KMS-11 (cell line): ENCODE measurements around the gene MYDGF.

Experiments used
- H2AFZ ChIP-seq: fragments of 200-600 bp; sonication (generic); 2 replicates; pipeline ENCODE4 v1.6.1; 2016; ENCODE audit warnings: antibody characterized with exemption, mixed run types, low read depth
- H3K27ac ChIP-seq: fragments of 200-600 bp; sonication (generic); 2 replicates; pipeline ENCODE4 v1.6.1; 2016; ENCODE audit warnings: mild to moderate bottlenecking, mixed run types
- H3K27me3 ChIP-seq: fragments of 200-600 bp; sonication (generic); 2 replicates; pipeline ENCODE4 v1.6.1; 2017; ENCODE audit warnings: mild to moderate bottlenecking, low read depth, mixed run types, moderate library complexity; ENCODE audit not compliant: insufficient read depth
- H3K36me3 ChIP-seq: fragments of 200-600 bp; sonication (generic); 2 replicates; pipeline ENCODE4 v1.6.1; 2017; ENCODE audit warnings: mild to moderate bottlenecking, mixed run types; ENCODE audit not compliant: insufficient read depth
- H3K4me1 ChIP-seq: fragments of 200-600 bp; sonication (generic); 2 replicates; pipeline ENCODE4 v1.6.1; 2016; ENCODE audit warnings: mild to moderate bottlenecking, low read depth, mixed run types; ENCODE audit not compliant: poor library complexity, severe bottlenecking
- H3K4me2 ChIP-seq: fragments of 200-600 bp; sonication (generic); 2 replicates; pipeline ENCODE4 v1.7.0; 2016; ENCODE audit warnings: mild to moderate bottlenecking, mixed run types
- H3K4me3 ChIP-seq: fragments of 200-600 bp; sonication (generic); IDR thresholded peaks from 2 replicates; pipeline ENCODE4 v1.6.1; 2017; ENCODE audit warnings: low read depth, low read length, mixed read lengths; ENCODE audit not compliant: insufficient read depth
- H3K79me2 ChIP-seq: fragments of 200-600 bp; sonication (generic); 2 replicates; pipeline ENCODE4 v1.6.1; 2016; ENCODE audit warnings: low read depth, mixed run types; ENCODE audit not compliant: insufficient read depth
- H3K9ac ChIP-seq: fragments of 200-600 bp; sonication (generic); 2 replicates; pipeline ENCODE4 v1.6.1; 2016; ENCODE audit warnings: mild to moderate bottlenecking, mixed run types
- H4K20me1 ChIP-seq: fragments of 200-600 bp; sonication (generic); 2 replicates; pipeline ENCODE4 v1.6.1; 2016; ENCODE audit warnings: mild to moderate bottlenecking, mixed run types; ENCODE audit not compliant: insufficient read depth
- CTCF ChIP-seq: fragments of 200-600 bp; sonication (generic); conservative IDR thresholded peaks from 2 replicates; pipeline ENCODE4 v1.6.1; 2017; ENCODE audit warnings: low read depth, mild to moderate bottlenecking, antibody characterized with exemption, low read length, moderate library complexity, mixed read lengths

MYDGF gene

DNA sequence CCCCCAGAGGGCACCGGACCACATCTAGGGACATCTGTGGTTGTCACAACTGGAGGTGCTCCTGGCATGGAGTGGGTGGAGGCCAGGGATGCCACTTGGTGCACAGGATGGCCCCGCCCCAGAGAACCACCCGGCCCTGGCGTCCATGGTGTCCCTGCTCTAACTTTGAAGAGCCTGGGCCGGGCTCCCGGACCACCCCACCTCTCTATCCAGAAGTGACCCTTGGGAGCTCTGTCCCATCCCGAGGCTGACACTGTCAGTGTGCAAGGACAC, 22.9 kb upstream of the MYDGF start:
- Histone ChIP-seq H3K79me2 (no peaks in the 10 kb centered on the region), H3K9ac (peak overlapping the region; percentile 62; the same call in 1 of the 2 replicates), H2AFZ (peak overlapping the region; percentile 32), H4K20me1 (no peaks in the 10 kb centered on the region), H3K36me3 (no peaks in the 10 kb centered on the region), H3K27ac (peak overlapping the region; percentile 96), H3K4me3 (no peak overlapping the region), H3K4me2 (peak overlapping the region; percentile 100), H3K4me1 (peaks cover 57% of the 10 kb centered on the region), H3K27me3 (no peaks in the 10 kb centered on the region)
- no peak for TF ChIP-seq CTCF

- H3K27ac ChIP-seq: peak overlapping the region; percentile 96
- H3K79me2 ChIP-seq: no peaks in the 10 kb centered on the region
- H3K9ac ChIP-seq: peak overlapping the region; percentile 62; the same call in 1 of the 2 replicates
- peaks cover 57% of the 10 kb centered on the region for H3K4me1 ChIP-seq
- no peak overlapping the region for H3K4me3 ChIP-seq
- H3K4me2 ChIP-seq: peak overlapping the region; percentile 100
- H2AFZ ChIP-seq: peak overlapping the region; percentile 41; the same call in 1 of the 2 replicates
- no peak for TF ChIP-seq CTCF
- no peaks in the 10 kb centered on the region for H3K36me3 ChIP-seq
- no peaks in the 10 kb centered on the region for H4K20me1 ChIP-seq
- no peaks in the 10 kb centered on the region for H3K27me3 ChIP-seq
Measured at GRCh38 chr19:4692251-4693077, 22.3 kb upstream of the MYDGF start.

DNA sequence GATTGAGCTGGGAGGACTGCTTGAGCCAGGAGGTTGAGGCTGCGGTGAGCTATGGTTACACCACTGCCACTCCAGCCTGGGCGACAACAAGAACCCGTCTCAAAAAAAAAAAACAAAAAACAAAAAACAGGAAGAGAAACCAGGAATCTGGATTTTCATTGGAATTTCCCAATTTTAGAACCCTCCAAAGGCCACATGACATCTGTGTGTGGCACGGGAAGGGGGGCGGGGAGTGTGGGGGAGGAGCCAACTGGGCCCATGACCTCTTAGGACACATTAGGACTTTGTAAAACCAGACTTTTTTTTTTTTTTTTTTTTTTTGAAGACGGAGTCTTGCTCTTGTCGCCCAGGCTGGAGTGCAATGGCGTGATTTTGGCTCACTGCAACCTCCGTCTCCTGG, 21.2 kb upstream of the MYDGF start:
- Histone ChIP-seq H3K27ac (peak overlapping the region; percentile 96; the same call in 1 of the 2 replicates), H3K4me1 (peaks cover 57% of the 10 kb centered on the region), H3K79me2 (no peaks in the 10 kb centered on the region), H3K4me2 (peak overlapping the region; percentile 100), H3K9ac (no peak overlapping the region), H3K4me3 (no peak overlapping the region), H4K20me1 (no peaks in the 10 kb centered on the region), H3K27me3 (no peaks in the 10 kb centered on the region), H3K36me3 (no peaks in the 10 kb centered on the region), H2AFZ (no peak overlapping the region)
- TF ChIP-seq CTCF: no peak

GRCh38 chr19:4690361-4690760, 20.2 kb upstream of the MYDGF start:
- H3K4me3 ChIP-seq: no peak overlapping the region
- H3K27me3 ChIP-seq: no peaks in the 10 kb centered on the region
- peaks cover 50% of the 10 kb centered on the region for H3K4me1 ChIP-seq
- TF ChIP-seq CTCF: no peak
- H3K36me3 ChIP-seq: no peaks in the 10 kb centered on the region
- H2AFZ ChIP-seq: no peak overlapping the region
- no peak overlapping the region for H3K27ac ChIP-seq
- no peaks in the 10 kb centered on the region for H4K20me1 ChIP-seq
- H3K79me2 ChIP-seq: no peaks in the 10 kb centered on the region
- no peak overlapping the region for H3K4me2 ChIP-seq
- H3K9ac ChIP-seq: no peak overlapping the region
